ENCODE results near the gene COL18A1. TPM values are rescaled to one million over a fixed set of nuclear protein-coding genes. Genes with fewer than 3 reads are reported as not detected.

COL18A1 gene
- total and polyA plus RNA-seq, 9 of the 15 experiments (the other 6 are each of a cell fraction or from before 2014, with no cell fraction given), result 0.14 to 16.4 (median 2.0) TPM

- Histone ChIP-seq H4K20me1 (replicated peaks; ENCODE audit: control insufficient read depth, insufficient read depth, low read length) (no peaks in the 10 kb centered on the region), H3K9ac (ENCODE audit: insufficient read depth in 1 of 2, low read depth in 2 of 2, low read length in 2 of 2) (no peak overlapping the region), H3K9me3 (replicated peaks; ENCODE audit: control insufficient read depth, insufficient read depth, low read depth, low read length) (no peaks in the 10 kb centered on the region), H3K79me2 (ENCODE audit: control insufficient read depth, insufficient read depth, low read length) (peaks cover 20% of the 10 kb centered on the region), H3K4me2 (ENCODE audit: insufficient read depth, low read length) (no peak overlapping the region), H3K4me1 (replicated peaks in 1 of 2; ENCODE audit: control insufficient read depth in 2 of 2, insufficient read depth in 2 of 2, low read length in 2 of 2) (peaks cover 0 to 7% of the 10 kb centered on the region in 2 experiments; a peak in 1 of 5 replicates), H3K9me1 (ENCODE audit: control insufficient read depth, insufficient read depth, low read length) (no peaks in the 10 kb centered on the region), H3K4me3 (no peak overlapping the region), H3K27me3 (ENCODE audit: control insufficient read depth in 2 of 2, insufficient read depth in 2 of 2, low read length in 2 of 2) (no peaks in the 10 kb centered on the region), H3K27ac (ENCODE audit: extremely low read depth, low read depth, low read length) (no peak overlapping the region), H2AFZ (ENCODE audit: low read depth, low read length) (no peak overlapping the region), H3K36me3 (ENCODE audit: control insufficient read depth, insufficient read depth, low read length) (peaks cover 91% of the 10 kb centered on the region)
- ChIA-PET CTCF (ENCODE audit: low intra/inter-chr PET ratio) (no interaction called here), POLR2A (no interaction called here)
- FAIRE-seq, result peak; percentile 11
- 87% methylated on average over 2 of the region's 2 CpGs for WGBS (ENCODE audit: insufficient coverage, low coverage, missing lambda C conversion rate)
- in situ Hi-C loops (cut with MboI) (no loop called here), intact Hi-C loops (cut with micrococcal nuclease) (no loop called here)
- DNase-seq (ENCODE audit: extremely low read depth in 1 of 4, low spot score in 3 of 4), result no peak
- no TSS peak for BruUV-seq (replicated peaks)
- ATAC-seq, result no peak
- TF ChIP-seq TEAD2 (tag; IDR thresholded peaks at IDR 0.05) (no peak), HDAC1 (IDR thresholded peaks at IDR 0.05) (no peak), PCBP1 (IDR thresholded peaks at IDR 0.05; ENCODE audit: low read depth, low read length, poor library complexity, severe bottlenecking) (no peak), ATF1 (CRISPR knock-in tag; IDR thresholded peaks at IDR 0.05) (no peak), ATF1 (tag; IDR thresholded peaks at IDR 0.05) (no peak), THRAP3 (IDR thresholded peaks at IDR 0.05; ENCODE audit: borderline replicate concordance) (no peak), ZNF507 (tag; conservative IDR thresholded peaks at IDR 0.05) (no peak), POLR2B (IDR thresholded peaks at IDR 0.05; ENCODE audit: low read depth, partially characterized antibody) (no peak), COPS2 (conservative IDR thresholded peaks at IDR 0.05) (no peak), FOXP1 (CRISPR knock-in tag; IDR thresholded peaks at IDR 0.05) (no peak), HBP1 (CRISPR knock-in tag; IDR thresholded peaks at IDR 0.05) (no peak), MBD2 (IDR thresholded peaks at IDR 0.05; ENCODE audit: borderline replicate concordance, low read depth) (no peak), RBM34 (IDR thresholded peaks at IDR 0.05; ENCODE audit: borderline replicate concordance, insufficient read depth, low read length) (no peak), MYC (IDR thresholded peaks at IDR 0.05; ENCODE audit: low read depth, low read length) (no peak), MYC (CRISPR knock-in tag; IDR thresholded peaks at IDR 0.05; ENCODE audit: borderline replicate concordance, low read depth) (no peak), SMARCC2 (IDR thresholded peaks at IDR 0.05; ENCODE audit: low read depth) (no peak), KLF10 (CRISPR knock-in tag; IDR thresholded peaks at IDR 0.05) (no peak)
- TF ChIP-seq, protein P1, sequence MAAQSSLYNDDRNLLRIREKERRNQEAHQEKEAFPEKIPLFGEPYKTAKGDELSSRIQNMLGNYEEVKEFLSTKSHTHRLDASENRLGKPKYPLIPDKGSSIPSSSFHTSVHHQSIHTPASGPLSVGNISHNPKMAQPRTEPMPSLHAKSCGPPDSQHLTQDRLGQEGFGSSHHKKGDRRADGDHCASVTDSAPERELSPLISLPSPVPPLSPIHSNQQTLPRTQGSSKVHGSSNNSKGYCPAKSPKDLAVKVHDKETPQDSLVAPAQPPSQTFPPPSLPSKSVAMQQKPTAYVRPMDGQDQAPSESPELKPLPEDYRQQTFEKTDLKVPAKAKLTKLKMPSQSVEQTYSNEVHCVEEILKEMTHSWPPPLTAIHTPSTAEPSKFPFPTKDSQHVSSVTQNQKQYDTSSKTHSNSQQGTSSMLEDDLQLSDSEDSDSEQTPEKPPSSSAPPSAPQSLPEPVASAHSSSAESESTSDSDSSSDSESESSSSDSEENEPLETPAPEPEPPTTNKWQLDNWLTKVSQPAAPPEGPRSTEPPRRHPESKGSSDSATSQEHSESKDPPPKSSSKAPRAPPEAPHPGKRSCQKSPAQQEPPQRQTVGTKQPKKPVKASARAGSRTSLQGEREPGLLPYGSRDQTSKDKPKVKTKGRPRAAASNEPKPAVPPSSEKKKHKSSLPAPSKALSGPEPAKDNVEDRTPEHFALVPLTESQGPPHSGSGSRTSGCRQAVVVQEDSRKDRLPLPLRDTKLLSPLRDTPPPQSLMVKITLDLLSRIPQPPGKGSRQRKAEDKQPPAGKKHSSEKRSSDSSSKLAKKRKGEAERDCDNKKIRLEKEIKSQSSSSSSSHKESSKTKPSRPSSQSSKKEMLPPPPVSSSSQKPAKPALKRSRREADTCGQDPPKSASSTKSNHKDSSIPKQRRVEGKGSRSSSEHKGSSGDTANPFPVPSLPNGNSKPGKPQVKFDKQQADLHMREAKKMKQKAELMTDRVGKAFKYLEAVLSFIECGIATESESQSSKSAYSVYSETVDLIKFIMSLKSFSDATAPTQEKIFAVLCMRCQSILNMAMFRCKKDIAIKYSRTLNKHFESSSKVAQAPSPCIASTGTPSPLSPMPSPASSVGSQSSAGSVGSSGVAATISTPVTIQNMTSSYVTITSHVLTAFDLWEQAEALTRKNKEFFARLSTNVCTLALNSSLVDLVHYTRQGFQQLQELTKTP (IDR thresholded peaks at IDR 0.05; ENCODE audit: low read depth in 1 of 2, partially characterized antibody in 2 of 2), result no peak
- TF ChIP-seq, protein P2, sequence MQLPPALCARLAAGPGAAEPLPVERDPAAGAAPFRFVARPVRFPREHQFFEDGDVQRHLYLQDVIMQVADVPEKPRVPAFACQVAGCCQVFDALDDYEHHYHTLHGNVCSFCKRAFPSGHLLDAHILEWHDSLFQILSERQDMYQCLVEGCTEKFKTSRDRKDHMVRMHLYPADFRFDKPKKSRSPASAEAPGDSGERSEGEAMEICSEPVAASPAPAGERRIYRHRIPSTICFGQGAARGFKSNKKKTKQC (CRISPR knock-in tag; IDR thresholded peaks at IDR 0.05), result no peak
Observed at GRCh38 chr21:45521241-45521640, 116.3 kb downstream of the COL18A1 start.
